HG03442 (cell line): ENCODE data around the gene TBPL2.
"Not testable (repeated sequence)": the region's sequence is repeated elsewhere in the genome, so short reads cannot be mapped to it uniquely, and the experiment has no call there.

Experiments
- ATAC-seq: cut with Tn5 transposase; IDR thresholded peaks from one replicate; pipeline ENCODE4 v1.9.1; 2021; ENCODE audit warnings: mild to moderate bottlenecking, moderate library complexity; ENCODE audit not compliant: unreplicated experiment

The TBPL2 gene

GRCh38 chr14:55411426-55412389 is 28.7 kb downstream of the TBPL2 start, which contains the start of gene ATG14:
TSS of gene ATG14 (minus strand) at chr14:55411830. CDS start at chr14:55411822, 8 bp downstream.
- peak; percentile 97 for ATAC-seq

DNA sequence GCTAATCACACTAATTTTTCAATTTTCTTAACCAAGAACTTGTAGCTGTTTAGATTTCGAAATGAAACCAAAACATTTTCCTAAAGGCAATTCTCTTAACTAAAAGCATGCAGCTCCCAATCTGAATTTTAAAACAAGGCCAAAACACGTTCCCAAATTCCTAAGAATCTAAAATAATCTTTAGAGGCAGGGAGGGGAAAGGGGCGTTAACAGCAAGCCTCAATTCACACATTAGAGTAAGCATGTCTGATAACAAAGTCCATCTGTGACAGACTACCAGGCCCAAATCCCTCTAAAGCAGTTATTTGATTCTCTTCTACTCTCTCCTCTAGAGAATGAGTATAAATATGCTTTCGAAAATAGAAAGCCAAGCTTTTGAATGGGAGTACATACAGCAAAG is 29.5 kb downstream of the TBPL2 start:
- ATAC-seq = no peak

DNA sequence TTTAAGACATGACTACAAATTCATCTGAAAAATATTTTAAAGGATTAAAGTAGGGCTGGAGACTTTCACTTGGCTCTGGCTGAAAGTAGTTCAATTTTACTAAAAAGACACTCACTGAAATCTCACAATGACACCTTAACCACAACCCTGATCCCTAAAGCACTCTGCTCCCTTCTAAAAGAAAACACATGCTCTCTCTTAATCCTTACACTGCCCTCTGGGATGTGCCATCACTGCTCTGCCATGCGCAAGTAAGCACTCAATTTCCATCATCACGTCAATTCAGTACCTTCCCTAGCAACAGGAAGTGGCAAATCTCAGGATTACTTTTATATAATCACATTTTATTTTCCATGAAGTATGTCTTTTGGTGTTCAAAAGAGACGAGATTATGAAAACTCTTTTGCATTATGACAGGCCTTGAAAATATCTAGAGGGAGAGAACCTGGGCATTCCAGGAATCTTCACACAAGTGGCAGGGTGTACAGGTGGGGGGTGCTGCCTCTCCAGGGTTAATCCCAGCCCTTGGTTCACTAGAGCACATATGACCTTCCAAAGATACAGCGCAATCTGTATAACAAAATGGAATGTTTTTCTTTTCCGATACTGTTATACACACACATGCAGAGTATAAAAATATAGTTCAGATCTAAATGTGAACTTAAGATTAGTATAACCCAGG is 36.1 kb downstream of the TBPL2 start:
- no peak for ATAC-seq

DNA sequence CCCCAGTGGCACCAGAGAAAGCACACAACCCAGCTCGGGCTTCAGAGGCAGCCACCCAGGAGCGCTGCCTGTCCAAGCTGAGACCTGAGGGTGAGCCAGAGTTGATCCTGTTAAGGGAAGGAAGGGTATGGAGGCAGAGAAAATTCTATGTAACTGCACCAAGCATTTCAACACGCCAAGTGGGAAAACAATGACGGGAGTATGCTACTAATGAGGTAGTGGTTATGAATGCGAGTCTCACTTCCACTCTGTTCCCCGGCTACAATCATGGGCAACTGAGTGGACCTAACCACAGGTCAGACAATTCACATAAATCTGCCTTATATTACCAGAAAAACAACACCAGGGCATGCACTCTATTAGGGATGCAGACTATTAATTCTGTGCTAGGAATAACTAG is 38.7 kb downstream of the TBPL2 start:
- no peak for ATAC-seq

DNA sequence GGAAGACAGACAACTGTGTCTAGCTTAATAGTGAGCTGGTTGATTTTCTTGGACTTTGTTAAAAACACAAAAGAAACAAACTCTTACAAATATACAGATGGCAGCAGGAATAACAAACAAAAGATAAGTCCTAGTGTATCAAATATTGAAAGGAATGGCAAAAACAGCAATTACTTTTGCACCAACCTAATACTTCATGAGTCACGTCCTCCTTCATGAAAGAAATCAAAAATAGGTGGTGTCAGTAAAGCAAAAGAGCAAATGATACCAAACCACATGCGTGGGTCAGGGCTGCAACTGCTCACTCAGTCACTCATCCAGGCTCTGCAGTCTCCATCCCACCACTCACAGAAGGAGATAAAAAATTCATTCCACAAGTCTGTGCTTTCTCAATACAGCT is 40.6 kb downstream of the TBPL2 start:
- no peak for ATAC-seq

GRCh38 chr14:55399183-55399582 is 41.2 kb downstream of the TBPL2 start:
- no peak for ATAC-seq

DNA sequence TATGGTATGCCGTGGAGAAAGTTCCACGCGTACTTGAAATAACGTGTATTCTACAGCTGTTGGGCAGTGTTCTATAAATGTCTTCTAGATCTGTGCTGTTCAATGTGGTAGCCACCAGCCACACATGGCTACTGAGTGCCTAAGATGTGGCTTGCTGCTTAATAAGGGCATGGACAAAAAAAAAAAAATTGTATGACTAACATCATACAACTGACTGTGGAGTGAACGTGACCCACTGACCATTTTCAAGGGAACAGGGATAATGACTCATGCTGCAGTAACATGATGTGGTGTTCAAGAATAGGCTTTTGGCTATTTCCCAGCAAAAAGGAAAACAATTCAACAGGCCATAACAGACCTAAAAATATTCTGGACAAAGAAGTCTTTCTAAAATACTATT is 41.7 kb downstream of the TBPL2 start:
- ATAC-seq = no peak

GRCh38 chr14:55389330-55389729 is 51.1 kb downstream of the TBPL2 start:
- no peak for ATAC-seq

DNA sequence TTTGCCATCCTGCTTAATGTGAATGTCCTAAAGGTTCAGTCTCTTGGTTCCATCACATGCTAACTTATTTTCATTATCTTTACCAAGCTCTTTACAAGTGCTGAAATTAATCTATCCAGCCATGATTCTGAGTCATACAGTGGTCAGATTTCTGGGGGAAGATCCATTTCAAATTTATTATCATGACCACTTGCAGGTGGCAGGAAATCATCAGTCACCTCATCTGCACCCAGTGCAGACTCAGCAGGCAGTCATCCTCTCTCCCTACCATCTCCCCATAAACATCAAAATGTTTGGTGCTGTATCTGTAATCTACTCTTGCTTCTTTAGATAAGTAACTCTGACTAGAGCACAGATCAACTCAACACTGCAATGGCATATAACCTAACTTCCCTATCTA is 52.3 kb downstream of the TBPL2 start:
- ATAC-seq = no peak

GRCh38 chr14:55387121-55387520 is 53.3 kb downstream of the TBPL2 start:
- ATAC-seq = no peak

DNA sequence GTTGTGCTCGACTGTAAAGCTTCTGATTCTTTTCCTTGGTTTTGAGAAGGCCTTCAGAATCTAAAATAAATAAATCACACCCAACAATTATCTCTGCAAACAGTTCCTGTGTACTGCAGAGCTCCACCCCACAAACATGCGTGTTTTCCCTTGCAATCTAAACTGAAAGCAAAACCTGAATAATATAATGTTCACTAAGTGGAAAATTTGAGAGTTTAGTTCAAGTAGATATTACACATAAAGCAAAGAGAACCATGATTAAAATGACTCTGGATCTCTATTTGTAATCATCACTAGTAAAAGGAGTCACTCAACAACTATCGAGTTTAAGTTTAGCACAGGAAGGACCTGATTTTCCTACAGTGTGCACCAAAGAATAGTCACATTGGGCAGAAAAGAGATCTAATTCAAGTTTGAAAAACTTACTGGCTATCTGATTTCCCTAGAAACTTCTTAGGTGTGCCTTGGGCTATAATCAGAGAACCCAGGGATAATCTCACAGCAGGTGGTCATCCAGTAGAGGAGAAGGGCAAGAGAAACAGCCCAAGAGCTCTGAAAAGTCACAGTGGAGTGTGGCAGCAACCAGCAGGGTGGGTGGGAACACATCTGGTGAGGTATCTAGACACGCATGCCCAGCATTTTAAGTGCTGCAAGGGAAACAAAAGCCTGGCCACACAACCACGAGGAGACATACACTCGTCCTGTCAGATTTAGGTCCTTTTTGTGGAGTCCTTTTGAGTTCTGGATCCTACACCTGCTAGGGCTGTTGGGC is 54.2 kb downstream of the TBPL2 start:
- no peak for ATAC-seq

DNA sequence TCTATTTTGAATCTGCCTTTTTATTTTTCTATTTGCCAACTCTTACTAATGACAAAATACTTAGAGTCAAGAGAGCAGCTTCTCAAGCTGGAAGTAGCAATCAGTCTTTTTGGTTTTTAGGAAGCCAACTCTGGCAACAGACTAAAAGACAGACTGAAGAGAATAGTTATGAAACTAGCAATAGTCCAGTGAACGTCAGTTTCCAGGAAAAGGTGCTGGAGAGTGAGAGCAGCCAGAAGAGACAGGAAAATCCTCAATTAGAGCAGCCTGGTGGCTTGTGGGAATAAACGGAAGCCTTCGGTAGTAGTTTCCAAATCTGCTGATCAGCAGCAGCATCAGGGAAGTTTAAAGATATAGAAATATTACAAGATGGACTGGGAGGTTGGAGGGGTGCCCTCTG is 55.9 kb downstream of the TBPL2 start:
- no peak for ATAC-seq

- no peak for ATAC-seq
These were observed 56.8 kb downstream of the TBPL2 start for GRCh38 chr14:55383541-55384140.

DNA sequence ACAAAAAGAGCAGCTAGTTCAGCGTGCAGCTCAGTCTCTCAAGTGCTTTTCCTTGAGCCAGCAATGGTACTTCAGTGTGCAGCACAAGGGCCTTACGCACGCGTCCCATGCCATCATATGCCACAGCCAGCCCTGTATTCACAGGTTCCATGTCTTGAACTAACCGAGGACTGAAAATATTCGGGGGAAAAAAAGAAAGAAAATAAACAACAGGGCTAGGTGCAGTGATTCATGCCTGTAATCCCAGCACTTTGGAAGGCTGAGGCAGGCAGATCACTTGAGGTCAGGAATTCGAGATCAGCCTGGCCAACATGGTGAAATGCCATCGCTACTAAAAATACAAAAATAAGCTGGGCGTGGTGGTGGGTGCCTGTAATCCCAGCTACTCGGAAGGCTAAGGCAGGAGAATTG is 57.4 kb downstream of the TBPL2 start:
- ATAC-seq = not testable (repeated sequence)

DNA sequence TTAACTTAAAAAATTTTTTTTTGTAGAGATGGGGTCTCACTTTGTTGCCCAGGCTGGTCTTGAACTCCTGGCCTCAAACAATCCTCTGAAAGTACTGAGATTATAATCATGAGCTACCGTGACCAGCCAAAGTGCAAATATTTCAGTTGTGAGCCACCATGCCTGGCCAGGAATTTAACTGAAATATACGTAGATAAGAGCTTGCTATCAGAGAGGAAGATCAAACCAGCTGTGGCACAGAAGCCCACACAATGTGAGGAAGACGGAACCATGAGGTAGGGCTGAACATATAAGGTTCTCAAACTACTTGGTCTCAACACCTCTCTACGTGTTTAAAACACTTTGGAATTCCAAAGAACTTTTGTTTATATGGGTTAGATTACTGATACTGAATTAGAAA is 57.9 kb downstream of the TBPL2 start:
- no peak for ATAC-seq

DNA sequence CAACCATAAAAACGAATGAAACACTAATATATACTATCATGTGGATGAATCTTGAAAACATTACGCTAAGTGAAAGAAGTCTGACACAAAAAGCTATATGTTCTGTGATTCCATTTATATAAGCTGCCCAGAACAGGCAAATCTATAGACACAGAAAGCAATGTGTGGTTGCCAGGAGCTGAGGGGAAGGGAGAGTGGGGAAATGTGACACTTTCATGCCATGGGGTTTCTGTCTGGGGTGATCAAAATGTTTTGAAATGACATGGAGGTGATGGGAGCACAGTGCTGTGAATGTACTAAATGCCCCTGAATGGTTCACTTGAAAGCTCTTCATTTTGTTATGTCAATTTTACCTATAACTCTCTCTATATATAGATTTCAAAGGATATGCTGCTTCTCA is 58.9 kb downstream of the TBPL2 start:
- ATAC-seq = no peak

DNA sequence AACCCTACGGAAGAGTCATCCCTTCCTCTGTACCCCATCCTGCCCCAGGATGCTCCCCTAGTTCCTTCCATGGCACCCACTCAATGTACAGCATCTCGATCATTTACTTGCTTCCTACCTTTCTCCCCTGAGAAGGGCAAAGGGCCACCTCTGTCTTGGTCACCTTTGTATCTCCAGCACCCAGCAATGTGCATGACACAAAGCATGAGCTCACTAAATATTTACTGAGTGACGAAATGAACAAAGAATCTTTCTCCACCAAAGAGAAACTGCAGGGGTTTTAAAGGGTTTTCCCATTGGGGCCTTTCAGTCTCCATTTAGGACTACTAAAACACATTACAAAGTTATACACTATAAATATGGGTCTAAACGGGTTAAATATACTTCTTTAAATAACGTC is 59.4 kb downstream of the TBPL2 start:
- ATAC-seq = no peak

- no peak for ATAC-seq
These were observed 63.2 kb downstream of the TBPL2 start for GRCh38 chr14:55377236-55377635.

DNA sequence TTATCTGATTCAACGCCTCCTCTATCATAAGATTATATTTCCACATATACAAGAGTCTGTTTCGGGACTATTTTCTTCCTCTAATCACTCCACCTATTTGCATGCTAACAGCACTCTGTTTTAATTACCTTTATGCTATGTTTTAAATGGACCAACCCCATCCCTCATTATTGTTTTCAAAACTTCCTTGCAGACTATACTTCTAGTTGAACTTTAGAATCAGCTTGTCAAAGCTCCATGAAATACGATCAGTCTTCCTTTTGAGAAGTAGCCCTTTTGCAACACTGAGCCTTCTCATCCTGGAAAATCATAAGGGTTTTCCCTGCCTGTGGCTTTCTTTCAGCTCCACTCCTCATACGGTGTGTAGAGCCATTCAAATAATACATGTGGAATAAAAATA is 65.6 kb downstream of the TBPL2 start:
- no peak for ATAC-seq

- peak; percentile 91 for ATAC-seq
These were observed 66.4 kb downstream of the TBPL2 start for GRCh38 chr14:55373784-55374705.
